ENCODE measurements around the gene KCNMB4.

KCNMB4 gene

GRCh38 chr12:70403826-70404225, 37.7 kb downstream of the KCNMB4 start:
- H3K4me3 ChIP-seq (ENCODE audit: low read length): no peak overlapping the region
- no peaks in the 10 kb centered on the region for H3K27me3 ChIP-seq (ENCODE audit: control insufficient read depth, insufficient read depth, low read length)
- H3K9ac ChIP-seq (ENCODE audit: low read depth, low read length): no peak overlapping the region
- H3K36me3 ChIP-seq (ENCODE audit: insufficient read depth, low read length): no peaks in the 10 kb centered on the region
- H3K9me3 ChIP-seq (replicated peaks; ENCODE audit: low read length): no peaks in the 10 kb centered on the region
- H3K4me1 ChIP-seq (ENCODE audit: control insufficient read depth, insufficient read depth, low read length): no peaks in the 10 kb centered on the region
- no peak overlapping the region for H3K4me2 ChIP-seq (ENCODE audit: low read length)

GRCh38 chr12:70408004-70408790, 42.1 kb downstream of the KCNMB4 start:
- no peaks in the 10 kb centered on the region for H3K27me3 ChIP-seq (ENCODE audit: control insufficient read depth, insufficient read depth, low read length)
- no peaks in the 10 kb centered on the region for H3K9me3 ChIP-seq (replicated peaks; ENCODE audit: low read length)
- no peaks in the 10 kb centered on the region for H3K36me3 ChIP-seq (ENCODE audit: insufficient read depth, low read length)
- H3K4me3 ChIP-seq (ENCODE audit: low read length): no peak overlapping the region
- no peak overlapping the region for H3K9ac ChIP-seq (ENCODE audit: low read depth, low read length)
- no peak overlapping the region for H3K4me2 ChIP-seq (ENCODE audit: low read length)
- no peaks in the 10 kb centered on the region for H3K4me1 ChIP-seq (ENCODE audit: control insufficient read depth, insufficient read depth, low read length)

GRCh38 chr12:70415987-70416386, 49.9 kb downstream of the KCNMB4 start:
- Histone ChIP-seq H3K4me2 (ENCODE audit: low read length) (no peak overlapping the region), H3K27me3 (ENCODE audit: control insufficient read depth, insufficient read depth, low read length) (no peaks in the 10 kb centered on the region), H3K9ac (ENCODE audit: low read depth, low read length) (no peak overlapping the region), H3K4me3 (ENCODE audit: low read length) (no peak overlapping the region), H3K4me1 (ENCODE audit: control insufficient read depth, insufficient read depth, low read length) (no peaks in the 10 kb centered on the region), H3K36me3 (ENCODE audit: insufficient read depth, low read length) (no peaks in the 10 kb centered on the region), H3K9me3 (replicated peaks; ENCODE audit: low read length) (no peaks in the 10 kb centered on the region)

- no peaks in the 10 kb centered on the region for H3K27me3 ChIP-seq (ENCODE audit: control insufficient read depth, insufficient read depth, low read length)
- H3K36me3 ChIP-seq (ENCODE audit: insufficient read depth, low read length): no peaks in the 10 kb centered on the region
- no peak overlapping the region for H3K9ac ChIP-seq (ENCODE audit: low read depth, low read length)
- H3K4me1 ChIP-seq (ENCODE audit: control insufficient read depth, insufficient read depth, low read length): no peaks in the 10 kb centered on the region
- H3K9me3 ChIP-seq (replicated peaks; ENCODE audit: low read length): no peaks in the 10 kb centered on the region
- H3K4me3 ChIP-seq (ENCODE audit: low read length): no peak overlapping the region
- no peak overlapping the region for H3K4me2 ChIP-seq (ENCODE audit: low read length)
Observed at GRCh38 chr12:70417121-70417520, 51.0 kb downstream of the KCNMB4 start.

GRCh38 chr12:70418101-70418500, 52.0 kb downstream of the KCNMB4 start:
- no peaks in the 10 kb centered on the region for H3K9me3 ChIP-seq (replicated peaks; ENCODE audit: low read length)
- H3K4me3 ChIP-seq (ENCODE audit: low read length): no peak overlapping the region
- no peaks in the 10 kb centered on the region for H3K4me1 ChIP-seq (ENCODE audit: control insufficient read depth, insufficient read depth, low read length)
- H3K9ac ChIP-seq (ENCODE audit: low read depth, low read length): no peak overlapping the region
- no peaks in the 10 kb centered on the region for H3K36me3 ChIP-seq (ENCODE audit: insufficient read depth, low read length)
- no peaks in the 10 kb centered on the region for H3K27me3 ChIP-seq (ENCODE audit: control insufficient read depth, insufficient read depth, low read length)
- H3K4me2 ChIP-seq (ENCODE audit: low read length): no peak overlapping the region

GRCh38 chr12:70422631-70423030, 56.5 kb downstream of the KCNMB4 start:
- H3K9ac ChIP-seq (ENCODE audit: low read depth, low read length): no peak overlapping the region
- H3K9me3 ChIP-seq (replicated peaks; ENCODE audit: low read length): no peaks in the 10 kb centered on the region
- H3K4me2 ChIP-seq (ENCODE audit: low read length): no peak overlapping the region
- no peaks in the 10 kb centered on the region for H3K27me3 ChIP-seq (ENCODE audit: control insufficient read depth, insufficient read depth, low read length)
- H3K36me3 ChIP-seq (ENCODE audit: insufficient read depth, low read length): no peaks in the 10 kb centered on the region
- H3K4me3 ChIP-seq (ENCODE audit: low read length): no peak overlapping the region
- H3K4me1 ChIP-seq (ENCODE audit: control insufficient read depth, insufficient read depth, low read length): no peaks in the 10 kb centered on the region

GRCh38 chr12:70426620-70427019, 60.5 kb downstream of the KCNMB4 start:
- no peaks in the 10 kb centered on the region for H3K9me3 ChIP-seq (replicated peaks; ENCODE audit: low read length)
- H3K4me1 ChIP-seq (ENCODE audit: control insufficient read depth, insufficient read depth, low read length): no peaks in the 10 kb centered on the region
- H3K27me3 ChIP-seq (ENCODE audit: control insufficient read depth, insufficient read depth, low read length): no peaks in the 10 kb centered on the region
- H3K4me2 ChIP-seq (ENCODE audit: low read length): no peak overlapping the region
- no peak overlapping the region for H3K4me3 ChIP-seq (ENCODE audit: low read length)
- no peaks in the 10 kb centered on the region for H3K36me3 ChIP-seq (ENCODE audit: insufficient read depth, low read length)
- H3K9ac ChIP-seq (ENCODE audit: low read depth, low read length): no peak overlapping the region

- H3K9ac ChIP-seq (ENCODE audit: low read depth, low read length): no peak overlapping the region
- no peaks in the 10 kb centered on the region for H3K27me3 ChIP-seq (ENCODE audit: control insufficient read depth, insufficient read depth, low read length)
- no peaks in the 10 kb centered on the region for H3K9me3 ChIP-seq (replicated peaks; ENCODE audit: low read length)
- H3K36me3 ChIP-seq (ENCODE audit: insufficient read depth, low read length): no peaks in the 10 kb centered on the region
- H3K4me1 ChIP-seq (ENCODE audit: control insufficient read depth, insufficient read depth, low read length): no peaks in the 10 kb centered on the region
- no peak overlapping the region for H3K4me3 ChIP-seq (ENCODE audit: low read length)
- no peak overlapping the region for H3K4me2 ChIP-seq (ENCODE audit: low read length)
Observed at GRCh38 chr12:70427611-70428010, 61.5 kb downstream of the KCNMB4 start.

GRCh38 chr12:70430400-70430799, 64.3 kb downstream of the KCNMB4 start:
- no peaks in the 10 kb centered on the region for H3K27me3 ChIP-seq (ENCODE audit: control insufficient read depth, insufficient read depth, low read length)
- H3K4me1 ChIP-seq (ENCODE audit: control insufficient read depth, insufficient read depth, low read length): no peaks in the 10 kb centered on the region
- no peak overlapping the region for H3K9ac ChIP-seq (ENCODE audit: low read depth, low read length)
- H3K9me3 ChIP-seq (replicated peaks; ENCODE audit: low read length): no peaks in the 10 kb centered on the region
- no peaks in the 10 kb centered on the region for H3K36me3 ChIP-seq (ENCODE audit: insufficient read depth, low read length)
- H3K4me3 ChIP-seq (ENCODE audit: low read length): no peak overlapping the region
- no peak overlapping the region for H3K4me2 ChIP-seq (ENCODE audit: low read length)

GRCh38 chr12:70436836-70437235, 70.7 kb downstream of the KCNMB4 start:
- Histone ChIP-seq H3K9me3 (replicated peaks; ENCODE audit: low read length) (no peaks in the 10 kb centered on the region), H3K27me3 (ENCODE audit: control insufficient read depth, insufficient read depth, low read length) (no peaks in the 10 kb centered on the region), H3K4me3 (ENCODE audit: low read length) (no peak overlapping the region), H3K4me1 (ENCODE audit: control insufficient read depth, insufficient read depth, low read length) (no peaks in the 10 kb centered on the region), H3K9ac (ENCODE audit: low read depth, low read length) (no peak overlapping the region), H3K36me3 (ENCODE audit: insufficient read depth, low read length) (no peaks in the 10 kb centered on the region), H3K4me2 (ENCODE audit: low read length) (no peak overlapping the region)

GRCh38 chr12:70443062-70443673, 77.1 kb downstream of the KCNMB4 start:
- Histone ChIP-seq H3K4me3 (ENCODE audit: low read length) (no peak overlapping the region), H3K4me2 (ENCODE audit: low read length) (no peak overlapping the region), H3K4me1 (ENCODE audit: control insufficient read depth, insufficient read depth, low read length) (no peaks in the 10 kb centered on the region), H3K27me3 (ENCODE audit: control insufficient read depth, insufficient read depth, low read length) (no peaks in the 10 kb centered on the region), H3K9me3 (replicated peaks; ENCODE audit: low read length) (no peaks in the 10 kb centered on the region), H3K9ac (ENCODE audit: low read depth, low read length) (no peak overlapping the region), H3K36me3 (ENCODE audit: insufficient read depth, low read length) (no peaks in the 10 kb centered on the region)

- Histone ChIP-seq H3K9me3 (replicated peaks; ENCODE audit: low read length) (no peaks in the 10 kb centered on the region), H3K4me1 (ENCODE audit: control insufficient read depth, insufficient read depth, low read length) (no peaks in the 10 kb centered on the region), H3K4me2 (ENCODE audit: low read length) (no peak overlapping the region), H3K4me3 (ENCODE audit: low read length) (no peak overlapping the region), H3K9ac (ENCODE audit: low read depth, low read length) (no peak overlapping the region), H3K27me3 (ENCODE audit: control insufficient read depth, insufficient read depth, low read length) (no peaks in the 10 kb centered on the region), H3K36me3 (ENCODE audit: insufficient read depth, low read length) (no peaks in the 10 kb centered on the region)
Observed at GRCh38 chr12:70444903-70445302, 78.8 kb downstream of the KCNMB4 start.

All from skeletal muscle satellite cell (primary cell).